Kidney epithelial cell (primary cell): Measurements from ENCODE around the gene NME9. TPM values are rescaled to one million over a fixed set of nuclear protein-coding genes. Genes with fewer than 3 reads are reported as not detected.

ENCODE experiments used
- DNase-seq: peaks from one replicate; pipeline ENCODE4 v3.0.0-alpha.2; 2010; ENCODE audit warnings: low read depth
- H3K27me3 ChIP-seq: 2 replicates; pipeline ENCODE4 v1.6.0; 2011; ENCODE audit warnings: low read length; ENCODE audit not compliant: control insufficient read depth, insufficient read depth
- H3K36me3 ChIP-seq: 2 replicates; pipeline ENCODE4 v1.5.1; 2011; ENCODE audit warnings: low read length; ENCODE audit not compliant: control insufficient read depth, insufficient read depth
- H3K4me3 ChIP-seq: 2 replicates; pipeline ENCODE4 v1.5.1; 2011; ENCODE audit warnings: low read depth, mild to moderate bottlenecking, control low read depth, low read length
- total RNA-seq: library from RNA; depleted of rRNA; stranded (reverse); fragments of >200 nt; gene quantifications from 2 replicates; pipeline ENCODE4 v1.2.3, GENCODE V29; 2015
- TF ChIP-seq, protein P1 (sequence below): IDR thresholded peaks from 2 replicates; pipeline ENCODE4 v1.5.1; 2011; ENCODE audit warnings: mild to moderate bottlenecking, moderate library complexity, low read length, control low read depth, inconsistent platforms; ENCODE audit not compliant: insufficient read depth, poor library complexity, severe bottlenecking

Gene NME9
- total RNA-seq, 1 donor from 2014 or later: not detected

DNA sequence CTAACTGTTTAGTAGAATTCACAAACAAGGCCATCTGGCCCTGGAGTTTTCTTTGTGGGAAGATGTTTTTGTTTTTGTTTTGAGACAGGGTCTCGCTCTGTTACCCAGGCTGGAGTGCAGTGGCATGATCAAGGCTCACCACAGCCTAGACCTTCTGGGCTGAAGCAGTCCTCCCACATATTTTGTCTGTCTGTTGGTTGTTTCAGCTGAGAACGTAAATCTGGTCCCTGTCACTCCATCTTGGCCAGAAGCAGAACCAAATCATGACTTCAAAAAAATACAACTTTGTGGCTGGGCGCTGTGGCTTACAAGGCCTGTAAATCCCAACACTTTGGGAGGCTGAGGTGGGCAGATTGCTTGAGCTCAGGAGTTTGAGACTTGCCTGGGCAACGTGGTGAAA, 45.8 kb upstream of the NME9 start:
- TF ChIP-seq, protein P1, sequence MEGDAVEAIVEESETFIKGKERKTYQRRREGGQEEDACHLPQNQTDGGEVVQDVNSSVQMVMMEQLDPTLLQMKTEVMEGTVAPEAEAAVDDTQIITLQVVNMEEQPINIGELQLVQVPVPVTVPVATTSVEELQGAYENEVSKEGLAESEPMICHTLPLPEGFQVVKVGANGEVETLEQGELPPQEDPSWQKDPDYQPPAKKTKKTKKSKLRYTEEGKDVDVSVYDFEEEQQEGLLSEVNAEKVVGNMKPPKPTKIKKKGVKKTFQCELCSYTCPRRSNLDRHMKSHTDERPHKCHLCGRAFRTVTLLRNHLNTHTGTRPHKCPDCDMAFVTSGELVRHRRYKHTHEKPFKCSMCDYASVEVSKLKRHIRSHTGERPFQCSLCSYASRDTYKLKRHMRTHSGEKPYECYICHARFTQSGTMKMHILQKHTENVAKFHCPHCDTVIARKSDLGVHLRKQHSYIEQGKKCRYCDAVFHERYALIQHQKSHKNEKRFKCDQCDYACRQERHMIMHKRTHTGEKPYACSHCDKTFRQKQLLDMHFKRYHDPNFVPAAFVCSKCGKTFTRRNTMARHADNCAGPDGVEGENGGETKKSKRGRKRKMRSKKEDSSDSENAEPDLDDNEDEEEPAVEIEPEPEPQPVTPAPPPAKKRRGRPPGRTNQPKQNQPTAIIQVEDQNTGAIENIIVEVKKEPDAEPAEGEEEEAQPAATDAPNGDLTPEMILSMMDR: no peak
- Histone ChIP-seq H3K36me3 (no peaks in the 10 kb centered on the region), H3K4me3 (no peak overlapping the region), H3K27me3 (no peaks in the 10 kb centered on the region)
- no peak for DNase-seq

- Histone ChIP-seq H3K27me3 (no peaks in the 10 kb centered on the region), H3K36me3 (no peaks in the 10 kb centered on the region), H3K4me3 (no peak overlapping the region)
- TF ChIP-seq, protein P1: no peak
- DNase-seq: no peak
Observed at GRCh38 chr3:138374573-138375134, 45.0 kb upstream of the NME9 start.

DNA sequence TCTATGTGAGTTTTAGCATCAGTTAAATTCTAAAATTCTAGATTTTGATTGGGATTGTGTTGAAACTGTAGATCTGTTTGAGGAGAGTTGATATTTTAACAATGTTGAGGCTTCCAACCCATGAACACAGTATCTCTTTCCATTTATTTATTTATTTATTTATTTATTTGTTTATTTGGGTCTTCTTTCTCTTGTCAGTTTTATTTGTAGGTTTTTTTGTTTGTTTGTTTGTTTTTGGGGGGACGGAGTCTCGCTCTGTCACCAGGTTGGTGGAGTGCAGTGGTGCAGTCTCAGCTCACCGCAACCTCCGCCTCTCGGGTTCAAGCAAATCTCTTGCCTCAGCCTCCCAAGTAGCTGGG, 44.1 kb upstream of the NME9 start:
- DNase-seq: no peak
- TF ChIP-seq, protein P1: no peak
- Histone ChIP-seq H3K4me3 (no peak overlapping the region), H3K36me3 (no peaks in the 10 kb centered on the region), H3K27me3 (no peaks in the 10 kb centered on the region)

- TF ChIP-seq, protein P1: no peak
- Histone ChIP-seq H3K36me3 (no peaks in the 10 kb centered on the region), H3K4me3 (no peak overlapping the region), H3K27me3 (no peaks in the 10 kb centered on the region)
- no peak for DNase-seq
Observed at GRCh38 chr3:138373087-138373735, 43.6 kb upstream of the NME9 start.

GRCh38 chr3:138371070-138371965, 41.7 kb upstream of the NME9 start:
- Histone ChIP-seq H3K27me3 (no peaks in the 10 kb centered on the region), H3K36me3 (no peaks in the 10 kb centered on the region), H3K4me3 (no peak overlapping the region)
- TF ChIP-seq, protein P1: no peak
- no peak for DNase-seq
